ENCODE measurements around the gene GADD45G. TPM values are rescaled to one million over a fixed set of nuclear protein-coding genes. Genes with fewer than 3 reads are reported as not detected.

Gene GADD45G
- total RNA-seq, 1 experiment from 2014 or later = 10.6 TPM

GRCh38 chr9:89641980-89642379 is 37.2 kb downstream of the GADD45G start (continued):
- no peak for TF ChIP-seq ERG (CRISPR knock-in tag; IDR thresholded peaks at IDR 0.05)
- TF ChIP-seq, protein P1, sequence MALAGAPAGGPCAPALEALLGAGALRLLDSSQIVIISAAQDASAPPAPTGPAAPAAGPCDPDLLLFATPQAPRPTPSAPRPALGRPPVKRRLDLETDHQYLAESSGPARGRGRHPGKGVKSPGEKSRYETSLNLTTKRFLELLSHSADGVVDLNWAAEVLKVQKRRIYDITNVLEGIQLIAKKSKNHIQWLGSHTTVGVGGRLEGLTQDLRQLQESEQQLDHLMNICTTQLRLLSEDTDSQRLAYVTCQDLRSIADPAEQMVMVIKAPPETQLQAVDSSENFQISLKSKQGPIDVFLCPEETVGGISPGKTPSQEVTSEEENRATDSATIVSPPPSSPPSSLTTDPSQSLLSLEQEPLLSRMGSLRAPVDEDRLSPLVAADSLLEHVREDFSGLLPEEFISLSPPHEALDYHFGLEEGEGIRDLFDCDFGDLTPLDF (CRISPR knock-in tag; IDR thresholded peaks at IDR 0.05) = no peak
- no peak for TF ChIP-seq MAX (CRISPR knock-in tag; IDR thresholded peaks at IDR 0.05)
- TF ChIP-seq, protein P2, sequence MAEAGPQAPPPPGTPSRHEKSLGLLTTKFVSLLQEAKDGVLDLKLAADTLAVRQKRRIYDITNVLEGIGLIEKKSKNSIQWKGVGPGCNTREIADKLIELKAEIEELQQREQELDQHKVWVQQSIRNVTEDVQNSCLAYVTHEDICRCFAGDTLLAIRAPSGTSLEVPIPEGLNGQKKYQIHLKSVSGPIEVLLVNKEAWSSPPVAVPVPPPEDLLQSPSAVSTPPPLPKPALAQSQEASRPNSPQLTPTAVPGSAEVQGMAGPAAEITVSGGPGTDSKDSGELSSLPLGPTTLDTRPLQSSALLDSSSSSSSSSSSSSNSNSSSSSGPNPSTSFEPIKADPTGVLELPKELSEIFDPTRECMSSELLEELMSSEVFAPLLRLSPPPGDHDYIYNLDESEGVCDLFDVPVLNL (CRISPR knock-in tag; IDR thresholded peaks at IDR 0.05; ENCODE audit: borderline replicate concordance, low read depth) = no peak
- no peak for TF ChIP-seq KAT7 (CRISPR knock-in tag; IDR thresholded peaks at IDR 0.05; ENCODE audit: borderline replicate concordance)
- no peak for TF ChIP-seq IRF2 (CRISPR knock-in tag; IDR thresholded peaks at IDR 0.05; ENCODE audit: borderline replicate concordance, low read depth)

- ATAC-seq = no peak
- CTCF ChIA-PET = interaction anchor here (1.4 kb wide), 1 partner anchor 40 kb away, joined by 6 read pairs; no protein-coding TSS in a partner anchor
- Mint-ChIP-seq H3K27ac (no peak overlapping the region), H3K4me1 (peaks cover 8% of the 10 kb centered on the region), H3K9me3 (peaks cover 11% of the 10 kb centered on the region), H3K4me3 (no peak overlapping the region), H3K36me3 (no peaks in the 10 kb centered on the region), H3K27me3 (ENCODE audit: low read depth) (no peaks in the 10 kb centered on the region)
- DNase-seq (ENCODE audit: low spot score) = no peak
- POLR2A ChIA-PET = no interaction called here
- TF ChIP-seq ATF1 (CRISPR knock-in tag; IDR thresholded peaks at IDR 0.05) = no peak
- TF ChIP-seq, protein P3, sequence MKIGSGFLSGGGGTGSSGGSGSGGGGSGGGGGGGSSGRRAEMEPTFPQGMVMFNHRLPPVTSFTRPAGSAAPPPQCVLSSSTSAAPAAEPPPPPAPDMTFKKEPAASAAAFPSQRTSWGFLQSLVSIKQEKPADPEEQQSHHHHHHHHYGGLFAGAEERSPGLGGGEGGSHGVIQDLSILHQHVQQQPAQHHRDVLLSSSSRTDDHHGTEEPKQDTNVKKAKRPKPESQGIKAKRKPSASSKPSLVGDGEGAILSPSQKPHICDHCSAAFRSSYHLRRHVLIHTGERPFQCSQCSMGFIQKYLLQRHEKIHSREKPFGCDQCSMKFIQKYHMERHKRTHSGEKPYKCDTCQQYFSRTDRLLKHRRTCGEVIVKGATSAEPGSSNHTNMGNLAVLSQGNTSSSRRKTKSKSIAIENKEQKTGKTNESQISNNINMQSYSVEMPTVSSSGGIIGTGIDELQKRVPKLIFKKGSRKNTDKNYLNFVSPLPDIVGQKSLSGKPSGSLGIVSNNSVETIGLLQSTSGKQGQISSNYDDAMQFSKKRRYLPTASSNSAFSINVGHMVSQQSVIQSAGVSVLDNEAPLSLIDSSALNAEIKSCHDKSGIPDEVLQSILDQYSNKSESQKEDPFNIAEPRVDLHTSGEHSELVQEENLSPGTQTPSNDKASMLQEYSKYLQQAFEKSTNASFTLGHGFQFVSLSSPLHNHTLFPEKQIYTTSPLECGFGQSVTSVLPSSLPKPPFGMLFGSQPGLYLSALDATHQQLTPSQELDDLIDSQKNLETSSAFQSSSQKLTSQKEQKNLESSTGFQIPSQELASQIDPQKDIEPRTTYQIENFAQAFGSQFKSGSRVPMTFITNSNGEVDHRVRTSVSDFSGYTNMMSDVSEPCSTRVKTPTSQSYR (CRISPR knock-in tag; IDR thresholded peaks at IDR 0.05) = no peak
- TF ChIP-seq KAT7 (CRISPR knock-in tag; IDR thresholded peaks at IDR 0.05; ENCODE audit: borderline replicate concordance) = no peak
- TF ChIP-seq ZNF425 (CRISPR knock-in tag; conservative IDR thresholded peaks at IDR 0.05) = no peak
- no peak for TF ChIP-seq ZNF317 (CRISPR knock-in tag; IDR thresholded peaks at IDR 0.05; ENCODE audit: borderline replicate concordance, low read depth)
- TF ChIP-seq SP1 (CRISPR knock-in tag; conservative IDR thresholded peaks at IDR 0.05) = no peak
- TF ChIP-seq ZNF396 (CRISPR knock-in tag; IDR thresholded peaks at IDR 0.05; ENCODE audit: borderline replicate concordance) = no peak
- TF ChIP-seq CBFB (CRISPR knock-in tag; IDR thresholded peaks at IDR 0.05; ENCODE audit: low read depth) = no peak
- no peak for TF ChIP-seq USF2 (CRISPR knock-in tag; IDR thresholded peaks at IDR 0.05)
- TF ChIP-seq, protein P1 (CRISPR knock-in tag; IDR thresholded peaks at IDR 0.05) = no peak
- no peak for TF ChIP-seq ZNF671 (CRISPR knock-in tag; IDR thresholded peaks at IDR 0.05)
- TF ChIP-seq ZNF423 (CRISPR knock-in tag; IDR thresholded peaks at IDR 0.05) = no peak
- TF ChIP-seq CREB1 (CRISPR knock-in tag; IDR thresholded peaks at IDR 0.05) = no peak
These were observed 38.0 kb downstream of the GADD45G start for GRCh38 chr9:89642789-89643188.
